ENCODE data around the gene SLC6A6.
A peak's percentile ranks its signal among the peaks of the same experiment; 100 is the strongest.

The SLC6A6 gene

DNA sequence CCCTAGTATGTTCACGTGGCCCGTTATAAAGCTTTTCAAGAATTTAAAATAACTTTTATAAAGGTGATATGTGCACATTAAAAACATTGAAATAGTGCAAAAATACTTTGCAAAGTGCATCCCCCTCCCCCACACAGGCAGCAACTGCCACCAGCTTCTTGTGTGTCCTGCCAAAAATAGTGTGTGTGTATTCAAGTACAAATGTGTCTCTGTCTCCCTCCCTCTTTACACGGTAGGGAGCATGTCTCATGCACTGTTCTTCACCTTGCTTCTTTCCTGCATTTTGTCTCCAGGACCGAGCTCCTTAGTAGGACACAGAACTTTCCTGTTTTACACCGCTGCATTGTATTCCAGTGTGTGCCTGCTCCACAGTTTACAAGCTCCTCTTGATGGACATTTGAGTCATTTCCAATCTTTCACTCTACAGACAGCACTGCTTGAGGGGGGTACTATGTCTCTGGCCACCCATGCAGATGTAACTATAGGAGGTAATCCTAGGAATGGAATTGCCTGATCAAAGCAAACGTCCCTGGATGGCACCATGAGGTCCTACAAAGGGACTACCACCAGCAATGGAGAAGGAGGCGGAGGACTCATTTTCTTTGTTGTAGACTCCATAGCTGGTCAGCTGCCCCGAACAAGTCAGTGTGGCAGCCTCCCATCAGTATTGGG is 52.4 kb downstream of the SLC6A6 start:
- no peak for DNase-seq

DNA sequence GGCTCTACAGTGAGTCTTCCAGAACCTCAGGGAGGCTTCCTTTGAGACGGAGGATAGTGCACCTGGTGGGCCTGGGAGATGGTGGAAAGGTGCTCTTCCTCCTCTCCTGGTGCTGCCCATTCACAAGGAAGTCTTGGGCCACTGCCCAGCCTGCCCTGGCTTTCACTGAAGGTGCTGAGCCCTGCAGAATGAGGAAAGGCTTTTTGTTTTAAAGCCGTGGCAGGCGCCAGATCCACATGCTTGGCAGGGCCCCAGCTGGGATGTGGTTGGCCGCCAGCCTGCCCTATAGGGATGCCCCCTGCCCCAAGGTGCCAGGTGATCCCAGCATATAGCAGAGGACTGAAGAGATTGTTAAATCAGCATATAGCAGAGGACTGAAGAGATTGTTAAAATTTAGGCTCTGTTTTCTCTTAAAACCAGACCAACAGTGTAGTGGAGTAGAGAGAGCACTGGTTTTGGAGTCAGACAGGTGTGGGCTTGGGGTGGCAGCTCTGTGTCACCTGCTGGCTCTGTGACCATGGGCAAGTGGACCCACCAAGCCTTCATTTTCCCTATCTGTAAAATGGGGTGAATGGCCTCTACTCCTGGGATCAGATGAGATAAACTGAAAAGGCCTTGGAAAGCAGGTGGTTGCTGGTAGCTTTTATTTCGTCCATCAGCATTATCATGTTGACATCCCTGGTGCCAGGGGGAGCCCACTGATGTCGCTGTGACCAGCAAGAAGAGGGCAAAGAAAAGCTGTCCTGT is 53.3 kb downstream of the SLC6A6 start:
- DNase-seq, result no peak

DNA sequence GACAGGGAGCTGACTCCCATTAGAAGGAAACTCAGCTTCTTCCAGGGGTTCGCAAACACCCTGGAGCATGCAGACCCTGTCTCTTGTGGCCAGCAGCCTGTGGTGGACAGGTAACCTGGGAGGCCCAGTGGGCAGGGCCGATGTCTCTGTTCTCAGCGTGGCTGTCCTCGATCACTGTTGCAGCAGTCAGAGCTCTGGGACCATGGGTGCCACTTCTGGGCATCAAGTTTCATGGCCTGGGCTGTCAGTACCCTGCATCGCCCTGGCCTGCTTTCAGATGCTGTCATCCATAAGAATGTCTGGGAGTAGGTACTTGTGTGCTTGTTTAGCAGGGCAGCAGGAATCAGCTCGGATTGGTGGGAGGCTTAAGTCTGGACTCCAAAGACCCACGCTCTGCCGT is 54.4 kb downstream of the SLC6A6 start:
- DNase-seq, result no peak

- no peak for DNase-seq
Observed at GRCh38 chr3:14457481-14457880, 55.1 kb downstream of the SLC6A6 start.

DNA sequence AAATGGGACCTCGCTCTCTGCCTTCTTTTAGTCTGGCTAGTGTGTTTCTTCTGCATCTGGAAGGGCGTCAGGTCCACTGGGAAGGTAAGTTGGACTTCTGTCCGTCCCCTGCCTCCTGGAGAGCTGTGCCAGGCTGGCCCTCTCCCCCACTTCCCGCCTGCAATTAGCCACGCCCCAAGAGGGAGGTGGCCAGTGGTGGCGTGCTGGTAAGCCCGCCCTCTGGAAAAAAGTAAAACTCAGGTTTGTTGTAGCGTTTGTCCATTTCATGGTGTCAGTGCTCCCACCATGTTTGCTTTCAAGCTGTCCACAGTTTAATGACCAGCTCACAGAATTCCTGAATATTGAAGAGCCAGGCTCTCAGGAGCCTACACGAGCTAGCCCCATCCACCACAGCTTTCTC is 55.6 kb downstream of the SLC6A6 start:
- no peak for DNase-seq

DNA sequence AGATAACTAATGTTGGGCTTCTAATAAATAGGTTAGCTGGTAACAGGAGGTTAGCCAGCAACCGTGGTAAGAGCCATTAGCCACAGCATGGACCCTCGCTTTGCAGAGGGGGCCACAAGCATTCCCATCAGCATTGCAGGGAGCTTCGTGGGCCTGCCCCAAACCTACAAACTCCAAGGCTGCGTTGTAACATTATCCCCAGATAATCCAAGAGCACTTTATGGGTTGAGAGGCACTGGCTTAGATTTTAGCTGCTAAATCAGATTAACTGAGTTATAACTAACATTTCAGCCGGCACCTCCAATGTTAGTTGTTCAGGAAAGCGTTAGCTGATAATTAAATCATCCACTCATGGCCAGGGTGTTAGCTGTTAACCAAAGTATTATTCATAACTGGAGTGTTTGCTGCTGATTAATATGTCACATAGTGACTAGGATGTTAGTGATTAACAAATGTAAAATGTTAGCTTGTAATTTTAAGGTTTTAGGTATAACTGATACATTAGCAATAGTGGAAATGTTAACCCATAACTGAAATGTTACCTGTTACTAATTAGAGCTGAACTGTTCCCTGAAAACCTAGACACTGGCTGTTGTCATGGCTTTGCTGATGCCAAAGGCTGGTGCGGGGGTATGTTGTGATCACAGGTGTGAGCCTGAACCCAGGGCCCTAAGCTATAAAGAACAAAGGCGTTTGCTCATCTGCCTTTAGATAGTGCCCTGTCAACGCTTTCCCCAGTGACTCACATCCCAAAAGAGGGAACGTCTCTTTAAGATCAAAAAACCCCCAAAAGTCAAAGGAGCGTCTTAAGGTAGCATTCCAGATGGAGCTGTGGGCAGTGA is 56.2 kb downstream of the SLC6A6 start:
- DNase-seq, result peak; percentile 24 to 45

DNA sequence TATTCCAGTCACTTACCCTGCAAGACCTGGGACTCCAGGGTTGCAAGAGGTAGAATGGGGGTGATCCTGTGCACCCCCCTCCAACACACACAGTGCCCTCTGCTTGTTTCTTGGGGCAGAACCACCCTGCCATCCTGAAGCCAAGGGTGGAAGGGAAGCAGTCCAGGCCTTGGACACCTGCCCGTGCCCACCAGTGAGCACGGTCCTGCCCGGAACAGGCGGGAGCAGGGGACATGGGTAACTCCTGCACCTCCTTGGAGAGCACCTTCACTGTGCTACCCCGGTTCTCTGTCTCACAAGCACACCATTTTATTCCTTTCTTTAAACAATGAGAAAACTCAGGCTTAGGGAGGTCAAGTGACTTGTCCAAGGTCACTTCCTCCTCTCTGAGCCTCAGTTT is 57.0 kb downstream of the SLC6A6 start:
- DNase-seq, result no peak

DNA sequence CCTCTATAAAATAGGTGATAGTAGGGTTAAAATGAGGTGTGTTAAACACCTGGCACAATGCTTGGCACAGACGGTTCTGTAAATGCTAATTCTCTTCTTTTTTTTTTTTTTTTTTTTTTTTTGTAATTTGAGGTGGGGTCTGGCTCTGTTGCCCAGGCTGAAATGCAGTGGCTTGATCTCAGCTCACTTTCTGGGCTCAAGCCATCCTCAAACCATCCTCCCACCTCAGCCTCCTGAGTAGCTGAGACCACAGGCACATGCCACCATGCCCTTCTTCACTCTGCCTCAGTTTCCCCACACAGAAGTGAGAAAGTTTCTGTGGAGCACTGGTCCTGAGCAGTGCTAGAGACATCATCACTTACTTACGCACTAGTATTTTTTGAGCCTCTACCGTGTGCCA is 57.4 kb downstream of the SLC6A6 start:
- DNase-seq, result no peak

DNA sequence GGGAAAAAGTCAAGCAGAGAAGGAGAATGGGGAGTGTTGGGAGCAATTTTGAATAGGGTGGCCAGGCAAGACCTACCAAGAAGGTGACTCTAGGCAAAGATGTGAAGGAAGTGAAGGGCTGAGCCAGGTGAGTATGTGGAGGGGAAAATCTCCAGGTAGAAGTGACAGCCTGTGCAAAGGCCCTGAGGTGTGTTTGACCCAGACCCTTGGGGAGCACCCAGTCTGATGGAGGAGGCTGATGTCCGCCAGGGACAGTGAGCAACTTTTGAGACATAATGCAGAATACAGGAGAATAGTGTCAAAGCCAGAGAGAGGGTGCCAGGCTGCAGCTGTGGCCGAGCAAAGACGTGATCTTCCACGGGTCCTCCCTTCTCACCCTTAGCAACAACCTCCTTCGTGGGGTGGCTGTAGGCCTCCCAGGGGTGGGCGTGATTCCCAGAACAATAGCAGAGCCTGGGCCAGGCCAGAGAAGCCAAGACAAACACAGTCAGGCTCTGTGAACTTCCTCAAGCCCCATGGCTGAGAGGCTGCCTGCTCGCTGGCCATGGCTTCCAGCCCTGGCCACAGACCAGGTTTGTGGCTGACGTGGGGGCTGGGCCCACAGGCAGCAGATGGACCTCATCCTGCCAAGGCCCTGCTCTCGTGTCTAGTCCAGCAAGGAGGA is 58.1 kb downstream of the SLC6A6 start:
- DNase-seq, result no peak

- no peak for DNase-seq
Observed at GRCh38 chr3:14461006-14461747, 58.8 kb downstream of the SLC6A6 start.

GRCh38 chr3:14461748-14462324 is 59.4 kb downstream of the SLC6A6 start:
- peak in 1 of 2 experiments; percentile 34 for DNase-seq

- DNase-seq, result peak; percentile 44 to 55
Observed at GRCh38 chr3:14462738-14463137, 60.3 kb downstream of the SLC6A6 start.

- DNase-seq, result no peak
Observed at GRCh38 chr3:14463330-14464140, 61.1 kb downstream of the SLC6A6 start.

DNA sequence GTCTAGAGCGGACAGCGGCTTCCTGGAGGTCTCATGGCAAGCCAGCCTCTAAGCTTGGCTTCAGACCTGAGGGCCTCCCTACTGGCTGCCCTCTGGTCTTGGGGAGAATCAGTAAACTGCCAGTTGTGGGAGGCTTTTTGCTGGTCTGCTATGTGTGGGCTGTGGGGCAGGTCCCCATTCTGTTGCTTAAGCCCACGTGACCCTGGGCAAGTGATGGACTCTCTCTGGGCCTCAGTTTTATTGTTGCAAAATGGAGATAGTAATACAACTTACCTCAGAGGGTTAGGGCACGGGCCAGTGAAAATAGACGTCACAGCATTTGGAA is 61.7 kb downstream of the SLC6A6 start:
- DNase-seq, result no peak

DNA sequence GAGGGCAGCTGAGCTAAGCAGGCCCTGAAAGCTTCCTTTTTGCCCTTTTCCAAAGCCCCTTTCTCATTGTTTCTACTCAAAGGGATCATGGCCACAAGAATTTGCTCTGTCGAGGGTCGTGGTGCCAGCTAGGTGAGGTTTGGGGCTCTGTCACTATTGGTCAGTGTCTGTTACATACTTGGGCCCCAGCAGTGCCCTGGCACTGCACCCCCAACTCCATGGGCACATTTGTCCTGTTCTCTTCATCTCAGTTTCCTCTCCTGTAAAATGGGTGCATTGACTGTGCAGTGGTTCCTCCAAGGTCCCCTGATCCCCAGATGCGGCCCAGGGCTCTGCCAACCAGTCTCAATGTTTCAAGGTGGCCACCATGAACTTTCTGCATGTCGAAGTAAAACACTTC is 62.1 kb downstream of the SLC6A6 start:
- DNase-seq, result no peak

- DNase-seq, result no peak
Observed at GRCh38 chr3:14465425-14465824, 63.0 kb downstream of the SLC6A6 start.

DNA sequence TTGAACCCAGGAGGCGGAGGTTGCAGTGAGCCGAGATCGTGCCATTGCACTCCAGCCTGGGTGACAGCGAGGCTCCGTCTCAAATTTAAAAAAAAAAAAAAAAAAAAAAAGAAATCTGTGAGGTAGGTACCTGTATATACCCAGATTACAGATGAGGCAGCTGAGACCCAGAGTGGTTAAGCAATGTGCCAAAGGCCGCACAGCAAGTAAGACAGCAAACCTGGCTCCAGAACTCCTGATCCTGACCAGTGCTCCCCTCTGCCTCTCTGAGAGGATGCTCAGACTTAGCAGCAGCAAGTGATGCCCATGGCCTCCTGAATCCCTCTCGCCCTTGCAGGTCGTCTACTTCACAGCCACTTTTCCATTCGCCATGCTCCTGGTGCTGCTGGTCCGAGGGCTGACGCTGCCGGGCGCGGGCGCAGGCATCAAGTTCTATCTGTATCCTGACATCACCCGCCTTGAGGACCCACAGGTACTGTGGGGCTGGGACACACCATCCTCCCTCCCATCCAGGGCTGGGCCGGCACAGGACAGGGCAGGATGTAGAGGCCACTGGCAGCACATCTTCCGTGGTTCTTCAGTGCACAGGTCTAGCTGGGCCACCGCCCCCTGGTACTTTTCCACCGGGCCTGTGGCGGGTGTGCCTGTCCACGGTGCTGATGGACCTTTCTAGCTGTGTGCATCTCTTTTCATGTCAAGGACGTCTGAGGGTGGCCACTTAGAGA is 63.9 kb downstream of the SLC6A6 start:
- DNase-seq, result no peak

DNA sequence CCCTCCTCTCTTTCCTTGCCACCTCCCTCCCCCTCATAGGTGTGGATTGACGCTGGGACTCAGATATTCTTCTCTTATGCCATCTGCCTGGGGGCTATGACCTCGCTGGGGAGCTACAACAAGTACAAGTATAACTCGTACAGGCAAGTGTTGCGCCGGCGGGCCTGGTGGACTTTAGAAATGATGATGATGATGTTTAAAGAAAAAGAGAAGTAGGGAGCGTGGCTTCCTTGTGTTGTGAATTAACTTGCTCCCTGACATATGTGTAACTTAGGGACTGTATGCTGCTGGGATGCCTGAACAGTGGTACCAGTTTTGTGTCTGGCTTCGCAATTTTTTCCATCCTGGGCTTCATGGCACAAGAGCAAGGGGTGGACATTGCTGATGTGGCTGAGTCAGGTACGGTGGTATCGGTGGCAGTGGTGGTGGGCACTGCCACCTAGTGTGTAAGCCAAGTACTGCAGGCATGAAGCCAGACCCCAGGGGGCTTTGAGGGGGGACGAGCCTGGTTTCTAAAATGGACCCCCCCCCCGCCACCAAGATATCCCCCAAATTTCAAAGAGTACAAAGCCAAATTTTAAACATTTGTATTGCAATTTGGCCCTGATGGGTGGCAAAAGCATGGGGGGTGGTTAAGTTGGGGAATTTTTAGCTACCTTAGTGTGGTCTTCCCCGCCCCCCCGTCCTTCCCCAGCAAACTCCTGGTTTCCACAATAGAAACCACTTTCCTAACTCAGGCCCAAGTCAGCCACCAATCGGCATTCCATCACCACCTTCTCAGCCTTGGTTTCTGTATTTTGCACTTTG is 65.6 kb downstream of the SLC6A6 start:
- peak; percentile 50 to 51 for DNase-seq

DNA sequence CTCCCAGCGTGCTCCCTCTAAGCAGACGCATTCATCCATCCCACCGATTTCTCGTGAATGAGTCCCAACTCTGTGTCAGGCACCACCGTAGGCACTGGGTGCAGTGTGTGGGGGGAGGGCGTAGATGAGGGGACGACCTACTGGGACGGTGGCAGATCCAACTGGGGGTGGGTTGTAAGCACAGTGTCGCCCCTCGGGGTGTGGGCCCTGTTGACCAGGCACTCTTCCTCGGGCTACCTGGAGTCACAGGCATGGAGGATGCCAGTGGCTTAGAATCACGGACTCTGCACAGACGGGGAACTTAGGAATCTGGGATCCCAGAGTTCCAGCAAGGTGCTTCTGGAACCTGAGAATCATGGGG is 66.2 kb downstream of the SLC6A6 start:
- no peak for DNase-seq

DNA sequence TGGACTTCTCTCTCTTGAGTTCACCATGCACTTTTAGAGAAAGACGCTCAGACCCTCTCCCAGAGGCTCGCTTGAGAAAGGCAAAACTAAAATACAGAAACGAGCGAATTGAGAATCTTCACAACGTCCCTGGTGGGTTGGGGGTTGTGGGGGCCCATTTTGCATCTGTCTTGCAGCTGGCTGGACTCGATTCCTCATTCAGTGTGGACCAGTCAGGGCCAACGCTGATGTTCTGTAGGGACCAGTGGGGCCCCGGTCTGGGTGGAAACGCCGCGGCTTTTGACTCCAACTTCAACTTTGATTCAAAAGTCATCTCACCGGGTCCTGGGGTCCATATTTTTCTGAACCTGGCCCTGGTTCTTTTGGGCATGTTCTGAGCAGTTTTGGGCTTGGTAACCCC is 68.1 kb downstream of the SLC6A6 start:
- DNase-seq, result no peak
